Measurements from ENCODE around the gene RNU11. TPM values are rescaled to one million over a fixed set of nuclear protein-coding genes. Genes with fewer than 3 reads are reported as not detected.

Gene RNU11
- polyA plus RNA-seq, 1 donor (not counting 4 experiments of a cell fraction or from before 2014, with no cell fraction given), result not detected

DNA sequence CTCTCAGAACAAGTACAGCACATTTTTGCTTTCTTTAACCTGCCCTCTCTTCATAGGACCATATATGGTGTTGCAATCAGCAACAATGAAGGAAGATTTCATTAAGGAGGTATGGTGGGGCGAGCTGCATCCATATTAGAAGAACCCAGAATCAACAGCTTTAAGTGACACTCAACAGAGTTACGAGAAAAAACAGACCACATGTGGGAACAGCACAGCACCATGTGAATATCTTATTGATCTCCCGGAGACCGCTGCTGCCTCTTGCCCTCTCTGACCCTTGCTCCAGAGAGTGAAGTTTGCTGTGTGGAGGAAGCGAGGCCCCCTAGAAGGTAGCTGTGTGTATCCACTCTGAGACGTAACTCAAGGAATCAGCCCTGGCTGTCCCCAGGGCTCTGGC, 43.4 kb upstream of the RNU11 start:
- no peak for FAIRE-seq

DNA sequence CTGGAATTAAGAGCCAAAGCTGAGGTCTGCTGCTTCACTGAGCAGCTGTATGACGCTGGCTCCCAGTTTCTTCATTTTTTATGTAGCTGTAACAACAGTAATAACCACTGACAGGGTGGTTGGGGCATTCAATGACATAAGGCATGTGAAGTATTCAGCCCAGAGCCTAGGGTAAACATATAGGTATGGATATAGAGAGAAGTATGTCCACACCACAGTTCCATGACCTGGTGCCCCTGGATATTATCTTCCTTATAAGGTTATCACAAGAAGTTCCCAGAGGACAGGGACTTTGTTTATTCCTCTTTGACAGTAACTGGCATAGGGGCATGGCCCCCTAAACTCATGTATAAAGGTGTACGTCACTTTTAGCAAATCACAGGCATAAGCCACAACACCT, 41.6 kb upstream of the RNU11 start:
- H3K4me1 ChIP-seq (ENCODE audit: control insufficient read depth, extremely low read depth, insufficient read depth, low read length), result peaks cover 7% of the 10 kb centered on the region
- DNase-seq (ENCODE audit: low read depth, low spot score) (no peak), FAIRE-seq (no peak)
- dilution Hi-C loops (cut with MboI; ENCODE audit: extremely low pct_ligation_motif_present, low sequenced_read_pairs), result no loop called here
- no peak overlapping the region for H3K4me3 ChIP-seq (ENCODE audit: control insufficient read depth in 2 of 3, extremely low read depth in 1 of 3, insufficient read depth in 2 of 3, low read depth in 1 of 3, low read length in 3 of 3)
- no peaks in the 10 kb centered on the region for H3K79me2 ChIP-seq (ENCODE audit: control insufficient read depth, insufficient read depth, low read length)
- H3K9ac ChIP-seq (ENCODE audit: control insufficient read depth, extremely low read depth, insufficient read depth, low read length), result no peak overlapping the region
- no peaks in the 10 kb centered on the region for H3K9me3 ChIP-seq (ENCODE audit: control insufficient read depth, low read depth, low read length)
- H3K27ac ChIP-seq (ENCODE audit: control insufficient read depth, insufficient read depth, low read length), result no peak overlapping the region
- peaks cover 20 to 23% of the 10 kb centered on the region in 2 experiments for H3K36me3 ChIP-seq (ENCODE audit: control insufficient read depth in 2 of 2, extremely low read depth in 1 of 2, insufficient read depth in 2 of 2, low read length in 2 of 2)
- TF ChIP-seq CTCF (optimal IDR thresholded peaks at IDR 0.05 in 1 of 3, IDR thresholded peaks at IDR 0.05 in 1 of 3, conservative IDR thresholded peaks at IDR 0.05 in 1 of 3; ENCODE audit: extremely low read depth in 1 of 3, insufficient read depth in 2 of 3, low read length in 3 of 3) (no peak), EZH2 (IDR thresholded peaks at IDR 0.05; ENCODE audit: low read length) (no peak)
- no peaks in the 10 kb centered on the region for H4K20me1 ChIP-seq (ENCODE audit: control insufficient read depth, extremely low read depth, insufficient read depth, low read length)
- H2AFZ ChIP-seq (ENCODE audit: control insufficient read depth, low read length), result no peak overlapping the region
- no peaks in the 10 kb centered on the region for H3K27me3 ChIP-seq (ENCODE audit: control insufficient read depth, extremely low read depth, insufficient read depth, low read length)
- H3K9me1 ChIP-seq (ENCODE audit: control insufficient read depth, extremely low read depth, insufficient read depth, low read length), result no peaks in the 10 kb centered on the region
- no peak overlapping the region for H3K4me2 ChIP-seq (ENCODE audit: control insufficient read depth, extremely low read depth, insufficient read depth, low read depth, low read length)

More for the DNA sequence above, 43.4 kb upstream of the RNU11 start:
- TF ChIP-seq EZH2 (IDR thresholded peaks at IDR 0.05; ENCODE audit: low read length) (no peak), CTCF (optimal IDR thresholded peaks at IDR 0.05 in 1 of 3, IDR thresholded peaks at IDR 0.05 in 1 of 3, conservative IDR thresholded peaks at IDR 0.05 in 1 of 3; ENCODE audit: extremely low read depth in 1 of 3, insufficient read depth in 2 of 3, low read length in 3 of 3) (no peak)
- H3K4me1 ChIP-seq (ENCODE audit: control insufficient read depth, extremely low read depth, insufficient read depth, low read length), result peaks cover 13% of the 10 kb centered on the region
- no peak overlapping the region for H3K4me2 ChIP-seq (ENCODE audit: control insufficient read depth, extremely low read depth, insufficient read depth, low read depth, low read length)
- no peak overlapping the region for H3K9ac ChIP-seq (ENCODE audit: control insufficient read depth, extremely low read depth, insufficient read depth, low read length)
- dilution Hi-C loops (cut with MboI; ENCODE audit: extremely low pct_ligation_motif_present, low sequenced_read_pairs), result no loop called here
- H3K4me3 ChIP-seq (ENCODE audit: control insufficient read depth in 2 of 3, extremely low read depth in 1 of 3, insufficient read depth in 2 of 3, low read depth in 1 of 3, low read length in 3 of 3), result no peak overlapping the region
- H3K9me1 ChIP-seq (ENCODE audit: control insufficient read depth, extremely low read depth, insufficient read depth, low read length), result no peaks in the 10 kb centered on the region
- no peaks in the 10 kb centered on the region for H3K9me3 ChIP-seq (ENCODE audit: control insufficient read depth, low read depth, low read length)
- no peaks in the 10 kb centered on the region for H4K20me1 ChIP-seq (ENCODE audit: control insufficient read depth, extremely low read depth, insufficient read depth, low read length)
- no peaks in the 10 kb centered on the region for H3K27me3 ChIP-seq (ENCODE audit: control insufficient read depth, extremely low read depth, insufficient read depth, low read length)
- no peak overlapping the region for H2AFZ ChIP-seq (ENCODE audit: control insufficient read depth, low read length)
- no peak overlapping the region for H3K27ac ChIP-seq (ENCODE audit: control insufficient read depth, insufficient read depth, low read length)
- peaks cover 14 to 20% of the 10 kb centered on the region in 2 experiments for H3K36me3 ChIP-seq (ENCODE audit: control insufficient read depth in 2 of 2, extremely low read depth in 1 of 2, insufficient read depth in 2 of 2, low read length in 2 of 2)
- DNase-seq (ENCODE audit: low read depth, low spot score), result no peak
- no peaks in the 10 kb centered on the region for H3K79me2 ChIP-seq (ENCODE audit: control insufficient read depth, insufficient read depth, low read length)
